DMS153 (cell line): ENCODE data around the gene ZNF669.
A peak's percentile ranks its signal among the peaks of the same experiment; 100 is the strongest.
"Not testable (repeated sequence)": the region's sequence is repeated elsewhere in the genome, so short reads cannot be mapped to it uniquely, and the experiment has no call there.

ENCODE experiments used
- DNase-seq: peaks from one replicate; lab custom pipeline; 2025; lab: John Stamatoyannopoulos, UW

The ZNF669 gene

GRCh38 chr1:247103859-247104591 is at the start of gene ZNF669:
ZNF669 (minus strand) TSS chr1:247104356; CDS start chr1:247104199, 157 bp downstream.
- DNase-seq = peak; percentile 97

- DNase-seq = no peak
Observed at GRCh38 chr1:247147781-247148180, 43.6 kb upstream of the ZNF669 start.

- not testable (repeated sequence) for DNase-seq
Observed at GRCh38 chr1:247147120-247147519, 43.0 kb upstream of the ZNF669 start.

GRCh38 chr1:247146671-247147070 is 42.5 kb upstream of the ZNF669 start:
- DNase-seq = no peak

- no peak for DNase-seq
Observed at GRCh38 chr1:247145279-247145678, 41.1 kb upstream of the ZNF669 start.

- DNase-seq = not testable (repeated sequence)
Observed at GRCh38 chr1:247139557-247139956, 35.4 kb upstream of the ZNF669 start.

- DNase-seq = no peak
Observed at GRCh38 chr1:247131236-247131635, 27.1 kb upstream of the ZNF669 start.

- DNase-seq = not testable (repeated sequence)
Observed at GRCh38 chr1:247127519-247128282, 23.5 kb upstream of the ZNF669 start.

GRCh38 chr1:247126601-247127000 is 22.4 kb upstream of the ZNF669 start:
- DNase-seq = not testable (repeated sequence)

- not testable (repeated sequence) for DNase-seq
Observed at GRCh38 chr1:247126166-247126565, 22.0 kb upstream of the ZNF669 start.

- DNase-seq = no peak
Observed at GRCh38 chr1:247121382-247121781, 17.2 kb upstream of the ZNF669 start.

GRCh38 chr1:247120408-247120668 is 16.2 kb upstream of the ZNF669 start:
- not testable (repeated sequence) for DNase-seq

GRCh38 chr1:247119600-247120407 is 15.6 kb upstream of the ZNF669 start:
- no peak for DNase-seq

GRCh38 chr1:247118946-247119446 is 14.8 kb upstream of the ZNF669 start:
- DNase-seq = peak; percentile 25

GRCh38 chr1:247115545-247115944 is 11.4 kb upstream of the ZNF669 start:
- DNase-seq = no peak

- no peak for DNase-seq
Observed at GRCh38 chr1:247115141-247115510, 11.0 kb upstream of the ZNF669 start.

GRCh38 chr1:247114351-247115140 is 10.4 kb upstream of the ZNF669 start:
- no peak for DNase-seq

GRCh38 chr1:247113733-247114271 is 9.6 kb upstream of the ZNF669 start:
- DNase-seq = no peak

- DNase-seq = no peak
Observed at GRCh38 chr1:247113094-247113497, 8.9 kb upstream of the ZNF669 start.

- DNase-seq = no peak
Observed at GRCh38 chr1:247112479-247112781, 8.3 kb upstream of the ZNF669 start.

- no peak for DNase-seq
Observed at GRCh38 chr1:247111700-247112478, 7.7 kb upstream of the ZNF669 start.
